Activated naive CD8-positive, alpha-beta T cell (primary cell): ENCODE data around the gene CENPS.
"Not testable (repeated sequence)": the region's sequence is repeated elsewhere in the genome, so short reads cannot be mapped to it uniquely, and the experiment has no call there.

Source experiments
- H3K27ac Mint-ChIP-seq: one replicate; pipeline ENCODE4 v1.8.0; 2021; ENCODE audit warnings: mixed read lengths
- H3K27me3 Mint-ChIP-seq: one replicate; pipeline ENCODE4 v1.8.0; 2021; ENCODE audit warnings: mixed read lengths
- H3K36me3 Mint-ChIP-seq: one replicate; pipeline ENCODE4 v1.8.0; 2021; ENCODE audit warnings: mixed read lengths
- H3K4me1 Mint-ChIP-seq: one replicate; pipeline ENCODE4 v1.8.0; 2021; ENCODE audit warnings: low read depth, mixed read lengths
- H3K4me3 Mint-ChIP-seq: one replicate; pipeline ENCODE4 v1.8.0; 2021; ENCODE audit warnings: mild to moderate bottlenecking, mixed read lengths
- H3K9me3 Mint-ChIP-seq: one replicate; pipeline ENCODE4 v1.8.0; 2021; ENCODE audit warnings: low read depth, mixed read lengths

Gene CENPS

GRCh38 chr1:10401281-10401680, 29.0 kb upstream of the CENPS start:
- Mint-ChIP-seq H3K4me3 (peak overlapping the region; percentile 20), H3K27ac (no peak overlapping the region)

GRCh38 chr1:10402729-10403274, 27.4 kb upstream of the CENPS start:
- no peaks in the 10 kb centered on the region for H3K27me3 Mint-ChIP-seq
- H3K36me3 Mint-ChIP-seq = peaks cover 9% of the 10 kb centered on the region
- peaks cover 21% of the 10 kb centered on the region for H3K4me1 Mint-ChIP-seq
- no peak overlapping the region for H3K4me3 Mint-ChIP-seq
- no peaks in the 10 kb centered on the region for H3K9me3 Mint-ChIP-seq
- H3K27ac Mint-ChIP-seq = no peak overlapping the region

More at GRCh38 chr1:10401281-10401680, 29.0 kb upstream of the CENPS start:
- Mint-ChIP-seq H3K27me3 (no peaks in the 10 kb centered on the region), H3K4me1 (peaks cover 23% of the 10 kb centered on the region), H3K9me3 (no peaks in the 10 kb centered on the region), H3K36me3 (peaks cover 6% of the 10 kb centered on the region)

GRCh38 chr1:10407201-10407600, 23.0 kb upstream of the CENPS start:
- Mint-ChIP-seq H3K4me1 (peaks cover 3% of the 10 kb centered on the region), H3K9me3 (no peaks in the 10 kb centered on the region), H3K27me3 (no peaks in the 10 kb centered on the region), H3K36me3 (peaks cover 12% of the 10 kb centered on the region), H3K4me3 (no peak overlapping the region), H3K27ac (no peak overlapping the region)

GRCh38 chr1:10415211-10415930, 14.9 kb upstream of the CENPS start:
- peaks cover 9% of the 10 kb centered on the region for H3K4me1 Mint-ChIP-seq
- H3K36me3 Mint-ChIP-seq = peaks cover 13% of the 10 kb centered on the region

GRCh38 chr1:10415967-10416366, 14.3 kb upstream of the CENPS start:
- not testable (repeated sequence) for H3K4me1 Mint-ChIP-seq, H3K4me3 Mint-ChIP-seq, H3K9me3 Mint-ChIP-seq, H3K27me3 Mint-ChIP-seq
- Mint-ChIP-seq H3K27ac (peak overlapping the region; percentile 50), H3K36me3 (peaks cover 13% of the 10 kb centered on the region)

More at GRCh38 chr1:10415211-10415930, 14.9 kb upstream of the CENPS start:
- no peaks in the 10 kb centered on the region for H3K9me3 Mint-ChIP-seq
- H3K4me3 Mint-ChIP-seq = no peak overlapping the region
- H3K27ac Mint-ChIP-seq = peak overlapping the region; percentile 78
- no peaks in the 10 kb centered on the region for H3K27me3 Mint-ChIP-seq

GRCh38 chr1:10418741-10419140, 11.5 kb upstream of the CENPS start:
- not testable (repeated sequence) for H3K9me3 Mint-ChIP-seq, H3K4me1 Mint-ChIP-seq, H3K4me3 Mint-ChIP-seq, H3K27ac Mint-ChIP-seq, H3K36me3 Mint-ChIP-seq, H3K27me3 Mint-ChIP-seq

- no peaks in the 10 kb centered on the region for H3K9me3 Mint-ChIP-seq
- H3K4me3 Mint-ChIP-seq = no peak overlapping the region
- H3K27me3 Mint-ChIP-seq = no peaks in the 10 kb centered on the region
- H3K36me3 Mint-ChIP-seq = peaks cover 9% of the 10 kb centered on the region
- H3K4me1 Mint-ChIP-seq = peaks cover 9% of the 10 kb centered on the region
- no peak overlapping the region for H3K27ac Mint-ChIP-seq
These were observed 10.9 kb upstream of the CENPS start for GRCh38 chr1:10419351-10419750.

- H3K4me3 Mint-ChIP-seq = no peak overlapping the region
- no peaks in the 10 kb centered on the region for H3K27me3 Mint-ChIP-seq
- no peaks in the 10 kb centered on the region for H3K9me3 Mint-ChIP-seq
- no peaks in the 10 kb centered on the region for H3K4me1 Mint-ChIP-seq
- peaks cover 7% of the 10 kb centered on the region for H3K36me3 Mint-ChIP-seq
- H3K27ac Mint-ChIP-seq = no peak overlapping the region
These were observed 8.6 kb upstream of the CENPS start for GRCh38 chr1:10421637-10422036.

- Mint-ChIP-seq H3K4me1 (peaks cover 2% of the 10 kb centered on the region), H3K9me3 (no peaks in the 10 kb centered on the region), H3K27me3 (no peaks in the 10 kb centered on the region)
These were observed 6.2 kb upstream of the CENPS start for GRCh38 chr1:10424034-10424433.

GRCh38 chr1:10424651-10425050, 5.6 kb upstream of the CENPS start:
- Mint-ChIP-seq H3K4me3 (no peak overlapping the region), H3K36me3 (peaks cover 2% of the 10 kb centered on the region), H3K9me3 (no peaks in the 10 kb centered on the region), H3K27me3 (no peaks in the 10 kb centered on the region), H3K4me1 (peaks cover 4% of the 10 kb centered on the region), H3K27ac (no peak overlapping the region)

More at GRCh38 chr1:10424034-10424433, 6.2 kb upstream of the CENPS start:
- Mint-ChIP-seq H3K27ac (no peak overlapping the region), H3K36me3 (peaks cover 7% of the 10 kb centered on the region), H3K4me3 (no peak overlapping the region)

GRCh38 chr1:10425826-10426534, 4.3 kb upstream of the CENPS start:
- H3K36me3 Mint-ChIP-seq, H3K4me3 Mint-ChIP-seq: not testable (repeated sequence)

GRCh38 chr1:10426535-10426848, 3.7 kb upstream of the CENPS start:
- H3K4me3 Mint-ChIP-seq = not testable (repeated sequence)
- H3K4me1 Mint-ChIP-seq = peaks cover 15% of the 10 kb centered on the region

More at GRCh38 chr1:10425826-10426534, 4.3 kb upstream of the CENPS start:
- peaks cover 10% of the 10 kb centered on the region for H3K4me1 Mint-ChIP-seq
- not testable (repeated sequence) for H3K27me3 Mint-ChIP-seq, H3K9me3 Mint-ChIP-seq, H3K27ac Mint-ChIP-seq

GRCh38 chr1:10428984-10429383, 1.2 kb upstream of the CENPS start:
- Mint-ChIP-seq H3K27me3 (no peaks in the 10 kb centered on the region), H3K4me1 (peaks cover 22% of the 10 kb centered on the region), H3K4me3 (no peak overlapping the region), H3K9me3 (no peaks in the 10 kb centered on the region), H3K27ac (no peak overlapping the region), H3K36me3 (no peaks in the 10 kb centered on the region)

More at GRCh38 chr1:10426535-10426848, 3.7 kb upstream of the CENPS start:
- not testable (repeated sequence) for H3K27me3 Mint-ChIP-seq, H3K9me3 Mint-ChIP-seq, H3K36me3 Mint-ChIP-seq, H3K27ac Mint-ChIP-seq

GRCh38 chr1:10429868-10430215, 391 bp upstream of the CENPS start:
- H3K27me3 Mint-ChIP-seq = no peaks in the 10 kb centered on the region
- peak overlapping the region; percentile 94 for H3K27ac Mint-ChIP-seq

GRCh38 chr1:10431070-10431730, 967 bp downstream of the CENPS start:
- H3K9me3 Mint-ChIP-seq = no peaks in the 10 kb centered on the region
- H3K4me3 Mint-ChIP-seq = peak overlapping the region; percentile 94

More at GRCh38 chr1:10429868-10430215, 391 bp upstream of the CENPS start:
- peaks cover 22% of the 10 kb centered on the region for H3K4me1 Mint-ChIP-seq
- no peaks in the 10 kb centered on the region for H3K36me3 Mint-ChIP-seq
- no peaks in the 10 kb centered on the region for H3K9me3 Mint-ChIP-seq
- H3K4me3 Mint-ChIP-seq = peak overlapping the region; percentile 94

More at GRCh38 chr1:10431070-10431730, 967 bp downstream of the CENPS start:
- no peaks in the 10 kb centered on the region for H3K36me3 Mint-ChIP-seq
- peak overlapping the region; percentile 94 for H3K27ac Mint-ChIP-seq
- no peaks in the 10 kb centered on the region for H3K27me3 Mint-ChIP-seq
- H3K4me1 Mint-ChIP-seq = peaks cover 22% of the 10 kb centered on the region
